NCI-H774 (cell line): ENCODE measurements around the gene PEX7.
A peak's percentile ranks its signal among the peaks of the same experiment; 100 is the strongest.
"Not testable (repeated sequence)": the region's sequence is repeated elsewhere in the genome, so short reads cannot be mapped to it uniquely, and the experiment has no call there.

Experiments
- DNase-seq: peaks from one replicate; lab custom pipeline; 2025; lab: John Stamatoyannopoulos, UW

Gene PEX7

DNA sequence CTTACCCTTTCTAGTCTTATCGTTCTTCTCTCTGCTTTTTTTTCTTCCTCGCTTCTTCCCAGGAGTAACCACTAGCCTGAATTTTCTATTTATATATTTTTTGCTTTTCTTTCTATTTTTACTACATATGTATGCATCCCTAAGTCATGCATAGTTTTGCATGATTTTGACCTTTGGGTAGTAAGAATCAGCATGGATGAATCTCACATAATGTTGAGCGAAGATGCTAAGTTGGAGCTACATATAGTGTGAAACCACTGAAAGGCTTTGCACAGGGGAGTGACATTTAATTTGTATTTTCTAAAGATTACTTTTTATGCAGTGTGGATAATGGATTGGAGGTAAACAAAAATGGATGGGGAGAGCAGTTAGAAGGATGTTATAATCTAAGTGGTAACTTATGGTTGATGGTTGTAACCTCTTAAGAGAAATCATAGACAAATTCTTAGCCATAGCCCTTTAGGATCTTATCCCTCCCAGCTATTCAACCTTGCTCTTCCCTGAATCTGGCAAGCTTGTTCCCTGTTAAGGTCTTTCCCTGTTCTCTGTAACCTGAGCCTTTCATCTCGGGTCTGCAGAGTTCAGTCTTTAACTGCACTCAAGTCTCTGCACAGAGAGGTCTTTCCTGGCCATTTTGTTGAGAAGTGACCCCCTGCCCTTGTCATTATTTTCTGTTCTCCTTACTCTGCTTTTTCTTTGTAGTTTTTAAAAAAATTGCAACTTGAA, 18.0 kb downstream of the PEX7 start:
- no peak for DNase-seq

DNA sequence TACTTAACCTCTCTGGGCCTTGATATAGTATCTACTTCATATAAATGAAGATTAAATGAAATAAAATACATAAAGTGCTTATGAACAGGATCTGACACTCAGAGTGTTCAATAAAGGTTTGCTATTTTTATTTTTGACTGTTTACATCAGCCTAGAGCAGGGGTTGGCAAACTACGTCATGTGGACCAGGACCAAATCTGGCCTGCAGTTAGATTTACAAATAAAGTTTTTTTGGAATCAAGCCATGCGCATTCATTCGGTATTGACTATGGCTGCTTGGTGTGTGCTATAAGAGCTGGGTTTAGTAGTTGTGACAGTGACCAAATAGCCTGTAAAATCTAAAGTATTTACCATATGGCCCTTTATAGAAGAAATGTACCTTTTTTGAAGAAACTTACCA, 20.8 kb downstream of the PEX7 start:
- no peak for DNase-seq

- peak; percentile 54 for DNase-seq
These were observed 23.7 kb downstream of the PEX7 start for GRCh38 chr6:136846046-136846445.

GRCh38 chr6:136846477-136846876, 24.1 kb downstream of the PEX7 start:
- DNase-seq, result not testable (repeated sequence)

DNA sequence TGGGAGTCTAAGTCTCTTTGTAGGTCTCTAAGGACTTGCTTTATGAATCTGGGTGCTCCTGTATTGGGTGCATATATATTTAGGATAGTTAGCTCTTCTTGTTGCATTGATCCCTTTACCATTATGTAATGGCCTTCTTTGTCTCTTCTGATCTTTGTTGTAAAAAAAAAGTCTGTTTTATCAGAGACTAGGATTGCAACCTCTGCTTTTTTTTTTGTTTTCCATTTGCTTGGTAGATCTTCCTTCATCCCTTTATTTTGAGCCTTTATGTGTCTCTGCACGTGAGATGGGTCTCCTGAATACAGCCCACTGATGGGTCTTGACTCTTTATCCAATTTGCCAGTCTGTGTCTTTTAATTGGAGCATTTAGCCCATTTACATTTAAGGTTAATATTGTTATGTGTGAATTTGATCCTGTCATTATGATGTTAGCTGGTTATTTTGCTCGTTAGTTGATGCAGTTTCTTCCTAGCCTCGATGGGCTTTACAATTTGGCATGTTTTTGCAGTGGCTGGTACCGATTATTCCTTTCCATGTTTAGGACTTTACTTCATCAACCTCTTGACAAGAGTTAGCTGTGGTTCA, 27.7 kb downstream of the PEX7 start:
- DNase-seq, result not testable (repeated sequence)

DNA sequence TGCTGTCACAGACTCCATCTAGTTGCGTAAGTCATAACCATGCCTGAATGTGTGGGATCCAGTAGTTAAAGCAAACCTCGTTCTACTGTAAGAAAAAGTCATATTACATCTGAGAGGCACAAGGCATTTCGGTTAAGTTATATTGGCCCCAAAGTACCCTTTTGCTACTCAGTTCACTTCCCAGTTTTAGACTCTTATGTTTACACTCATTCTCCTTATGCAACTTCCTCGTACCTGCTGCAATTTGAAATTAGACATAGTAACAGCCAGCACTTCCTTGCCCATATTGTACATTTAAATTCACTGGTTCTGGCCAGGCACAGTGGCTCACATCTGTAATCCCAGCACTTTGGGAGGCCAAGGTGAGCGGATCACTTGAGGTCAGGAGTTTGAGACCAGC, 37.0 kb downstream of the PEX7 start:
- no peak for DNase-seq

- peak; percentile 32 for DNase-seq
These were observed 37.7 kb downstream of the PEX7 start for GRCh38 chr6:136860043-136860442.

DNA sequence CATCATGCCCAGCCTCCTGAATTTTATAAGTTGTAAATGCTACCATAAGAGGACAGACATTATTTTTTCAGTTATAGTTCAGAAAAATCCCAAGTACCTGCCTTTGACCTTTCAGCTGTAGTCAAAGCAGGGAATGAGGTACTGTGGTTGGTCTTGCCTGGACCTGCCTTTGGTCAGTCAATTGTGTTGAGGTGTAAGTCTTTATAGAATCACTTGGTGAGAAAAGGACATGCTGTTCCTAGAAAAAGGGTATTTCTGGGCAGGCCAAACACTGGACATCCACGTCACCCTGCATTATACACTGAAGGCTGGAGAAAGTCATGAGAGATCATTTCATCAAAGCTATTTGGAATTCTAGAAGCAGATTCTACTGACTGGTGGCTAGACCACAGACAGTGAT, 40.3 kb downstream of the PEX7 start:
- DNase-seq, result no peak

DNA sequence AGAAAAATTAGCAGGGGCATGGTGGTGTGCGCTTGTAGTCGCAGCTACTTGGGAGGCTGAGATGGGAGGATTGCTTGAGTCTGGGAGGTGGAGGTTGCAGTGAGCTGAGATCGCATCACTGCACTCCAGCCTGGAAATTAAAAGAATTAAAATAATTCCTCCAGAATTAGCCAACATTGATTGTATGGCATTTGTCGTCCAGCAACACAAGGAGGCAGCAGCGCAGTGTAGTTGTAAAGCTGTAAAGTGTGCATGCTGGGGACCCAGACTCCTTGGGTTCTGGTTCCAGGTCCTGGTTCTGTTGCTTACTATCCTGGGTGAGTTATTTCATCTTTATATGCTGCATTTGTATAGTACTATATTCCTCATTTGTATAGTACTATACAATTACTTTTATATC, 41.4 kb downstream of the PEX7 start:
- DNase-seq, result no peak

DNA sequence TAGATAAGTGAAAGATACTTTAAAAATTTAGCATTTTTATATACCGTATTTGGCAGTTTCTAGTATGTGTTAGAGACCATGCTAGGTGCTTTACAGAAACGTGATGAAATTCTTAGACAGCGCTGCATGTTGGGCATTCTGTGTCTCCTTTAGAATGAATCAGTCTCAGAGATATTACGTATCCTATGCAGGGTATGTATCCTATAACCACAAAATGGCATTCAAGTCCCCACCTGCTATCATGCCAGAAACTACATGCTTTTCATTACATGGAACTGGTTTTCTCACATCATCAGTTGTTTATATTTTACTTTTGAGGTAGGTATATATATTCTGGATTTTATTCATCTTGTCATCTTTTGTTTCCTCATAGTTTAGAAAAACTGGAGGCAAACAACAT, 42.3 kb downstream of the PEX7 start:
- DNase-seq, result no peak

DNA sequence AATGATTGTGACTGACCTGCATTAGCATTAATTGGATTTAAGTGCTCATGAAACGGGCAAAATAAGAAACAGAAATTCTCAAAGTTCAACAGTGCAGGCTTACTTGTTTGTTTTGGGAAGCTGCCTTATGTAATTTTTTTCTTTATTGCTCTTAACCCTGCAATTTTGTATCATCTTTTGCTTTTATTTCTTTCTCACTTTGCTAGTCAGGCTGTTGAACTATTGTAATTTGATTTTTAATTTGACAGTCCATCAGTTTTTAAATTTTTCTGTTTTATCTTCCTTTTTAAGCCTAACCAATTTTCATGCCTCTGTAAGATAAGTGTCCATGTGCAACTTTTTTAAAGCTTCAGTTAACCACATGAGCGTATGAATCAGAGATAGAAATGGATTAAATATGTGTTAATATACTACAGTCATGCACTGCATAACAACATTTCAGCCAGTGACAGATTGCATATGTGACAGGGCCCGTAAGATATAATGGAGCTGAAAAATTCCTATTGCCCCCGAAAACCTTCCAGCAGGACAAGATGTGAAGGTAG, 44.6 kb downstream of the PEX7 start:
- no peak for DNase-seq

- DNase-seq, result no peak
These were observed 47.1 kb downstream of the PEX7 start for GRCh38 chr6:136869451-136869850.

DNA sequence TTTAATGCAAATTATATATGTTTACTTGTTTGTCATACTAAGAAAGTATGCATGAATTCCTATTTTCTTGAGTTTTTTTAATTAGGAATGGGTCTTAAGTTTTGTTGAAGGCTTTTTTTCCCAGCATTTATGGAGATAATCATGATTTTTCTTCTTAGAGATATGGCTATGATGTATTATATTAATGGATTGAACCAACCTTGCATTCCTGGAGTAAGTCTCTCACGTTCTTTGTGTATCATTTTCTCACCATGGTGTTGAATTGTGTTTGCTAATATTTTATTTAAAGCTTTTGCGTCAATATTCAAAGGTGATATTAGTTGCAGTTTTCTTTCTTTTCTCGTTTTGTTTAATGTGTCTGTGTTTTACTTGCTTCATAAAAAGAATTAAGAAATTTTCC, 51.4 kb downstream of the PEX7 start:
- DNase-seq, result no peak

- not testable (repeated sequence) for DNase-seq
These were observed 54.1 kb downstream of the PEX7 start for GRCh38 chr6:136876469-136876868.

GRCh38 chr6:136880748-136881460, 58.5 kb downstream of the PEX7 start:
- no peak for DNase-seq

DNA sequence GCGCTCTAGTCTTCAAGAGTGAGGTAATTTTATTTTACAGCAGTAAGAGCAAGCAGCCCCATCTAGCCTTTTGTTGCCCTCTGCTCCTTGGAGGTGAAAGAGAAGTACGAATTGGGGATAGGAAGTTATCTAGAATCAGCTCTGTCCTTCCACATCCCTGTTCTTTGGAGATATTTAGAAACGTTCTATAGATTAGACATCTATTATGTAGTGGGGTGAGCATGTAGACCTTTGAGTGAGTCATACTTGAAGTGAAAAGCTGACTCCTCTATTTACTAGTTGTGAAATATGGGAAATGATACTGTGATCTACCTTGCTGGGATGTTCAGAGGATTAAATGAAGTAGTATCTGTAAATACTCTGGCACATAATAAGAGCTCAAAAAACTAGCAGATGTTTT, 63.7 kb downstream of the PEX7 start:
- no peak for DNase-seq

- DNase-seq, result peak; percentile 33
These were observed 65.6 kb downstream of the PEX7 start for GRCh38 chr6:136887953-136888352.

DNA sequence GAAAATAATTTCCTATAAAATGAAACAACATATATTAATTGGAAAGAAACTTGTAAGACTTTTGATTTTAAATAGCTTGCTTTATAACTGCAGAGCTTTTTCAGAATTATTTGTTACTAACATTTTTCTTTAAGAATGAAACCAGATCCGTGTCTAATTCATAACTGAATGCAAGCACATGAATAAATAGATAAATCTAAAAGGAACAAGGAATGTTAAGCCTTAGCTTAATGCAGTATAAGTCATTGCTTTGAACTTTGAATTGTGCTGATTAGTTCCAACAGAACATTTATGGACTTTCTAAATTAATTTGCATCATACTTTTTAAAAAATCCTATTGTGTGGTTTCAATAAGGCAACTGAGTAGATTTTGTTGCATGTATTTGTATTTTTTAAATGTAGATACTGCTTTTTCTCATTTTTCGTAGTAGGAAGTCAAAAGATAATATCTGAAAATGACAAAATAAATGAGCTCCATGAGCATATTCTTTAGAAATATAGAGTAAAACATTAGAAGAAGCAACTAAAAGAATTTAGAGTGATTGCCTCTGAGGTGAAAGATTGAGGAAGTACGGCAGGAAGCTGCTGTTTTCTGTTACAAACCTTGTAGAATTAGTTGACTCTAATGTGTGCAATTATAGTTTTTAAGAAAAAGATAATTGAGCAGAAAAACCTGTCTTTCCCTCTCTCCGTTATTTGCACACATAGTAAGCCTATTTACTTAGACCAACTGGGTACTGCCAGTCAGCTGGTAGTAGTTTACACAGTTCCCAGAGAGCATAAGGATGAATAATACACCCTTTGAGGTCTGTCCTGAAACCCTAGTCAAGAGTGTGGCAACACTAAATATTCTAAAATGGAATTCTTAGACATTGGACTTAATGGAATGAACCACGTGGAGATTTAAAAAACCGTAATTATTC, 67.1 kb downstream of the PEX7 start:
- peak; percentile 77 for DNase-seq

GRCh38 chr6:136890194-136890839, 67.9 kb downstream of the PEX7 start:
- no peak for DNase-seq

GRCh38 chr6:136890986-136891385, 68.6 kb downstream of the PEX7 start:
- no peak for DNase-seq

GRCh38 chr6:136893187-136893586, 70.8 kb downstream of the PEX7 start:
- DNase-seq, result no peak
